GM12878 (cell line): ENCODE data around the gene ARFRP1. TPM values are rescaled to one million over a fixed set of nuclear protein-coding genes. Genes with fewer than 3 reads are reported as not detected.

Experiments
- ATAC-seq: fragments of 200-7000 bp; cut with Tn5 transposase; 3 replicates; pipeline ENCODE4 v1.9.1; 2020; ENCODE audit warnings: mild to moderate bottlenecking, moderate library complexity
- BruUV-seq: library from RNA; stranded (reverse); fragments of 400-500 nt; replicated peaks from 2 replicates; lab custom pipeline; 2021; lab: Mats Ljungman, UMichigan
- CTCF ChIA-PET: fragments of 300-600 bp; sonication (Branson Sonifier 250); formaldehyde crosslinking; extraction: SDS; loops from one replicate; lab custom pipeline; 2021; ENCODE audit warnings: inconsistent platforms; lab: Yijun Ruan, JAX
- POLR2A ChIA-PET: fragments of 350-600 bp; formaldehyde crosslinking; extraction: SDS; loops from one replicate; lab custom pipeline; 2021; ENCODE audit warnings: inconsistent platforms; lab: Charles Lee
- RAD21 ChIA-PET: fragments of 300-600 bp; sonication (Branson Sonifier 250); formaldehyde crosslinking; loops from one replicate; lab custom pipeline; 2023; ENCODE audit warnings: antibody characterized with exemption; ENCODE audit not compliant: unreplicated experiment; lab: Charles Lee
- SMC1A ChIA-PET: fragments of 300-600 bp; sonication (Branson Sonifier 250); formaldehyde crosslinking; loops from one replicate; lab custom pipeline; 2023; ENCODE audit not compliant: unreplicated experiment, uncharacterized antibody; lab: Charles Lee
- DNase-seq: peaks from one replicate; pipeline ENCODE4 v3.0.0-alpha.2; 2011; ENCODE audit warnings: low read depth, low spot score
- FAIRE-seq: peaks from 3 replicates; lab custom pipeline; 2011; peaks lifted over from hg19 to GRCh38; lab: Jason Lieb, UNC
- H2AFZ ChIP-seq: 2 replicates; pipeline ENCODE4 v1.6.0; 2011; ENCODE audit warnings: low read depth, low read length, control low read depth; ENCODE audit not compliant: control insufficient read depth
- H3K27ac ChIP-seq: 2 replicates; pipeline ENCODE4 v1.5.1; 2011; ENCODE audit warnings: control low read depth; ENCODE audit not compliant: control insufficient read depth, insufficient read depth
- H3K27me3 ChIP-seq, 2 experiments: replicated peaks in 1 of 2; 2 replicates each; pipeline versions ENCODE4 v1.6.0 to v1.6.1; 2011; ENCODE audit warnings: low read length in 1 of 2; ENCODE audit not compliant: control insufficient read depth in 2 of 2, insufficient read depth in 2 of 2
- H3K36me3 ChIP-seq, 2 experiments: 2 replicates each; pipeline ENCODE4 v1.5.1; 2011; ENCODE audit warnings: low read length in 1 of 2; ENCODE audit not compliant: control insufficient read depth in 2 of 2, insufficient read depth in 2 of 2
- H3K4me1 ChIP-seq: 2 replicates; pipeline ENCODE4 v1.6.1; 2011; ENCODE audit warnings: mild to moderate bottlenecking, low read length, moderate library complexity, mixed read lengths; ENCODE audit not compliant: control insufficient read depth, insufficient read depth
- H3K4me2 ChIP-seq: 2 replicates; pipeline ENCODE4 v1.6.0; 2011; ENCODE audit warnings: control low read depth; ENCODE audit not compliant: control insufficient read depth, insufficient read depth
- H3K4me3 ChIP-seq: fragments of 200-600 bp; sonication (generic); 2 replicates; pipeline ENCODE4 v1.5.1; 2016
- H3K79me2 ChIP-seq: 2 replicates; pipeline ENCODE4 v1.6.0; 2011; ENCODE audit warnings: low read length; ENCODE audit not compliant: control insufficient read depth, insufficient read depth
- H3K9ac ChIP-seq: 2 replicates; pipeline ENCODE4 v1.8.0; 2011; ENCODE audit warnings: low read length, control low read depth, mixed read lengths; ENCODE audit not compliant: control insufficient read depth, insufficient read depth
- H3K9me3 ChIP-seq: replicated peaks from 3 replicates; pipeline ENCODE4 v1.5.1; 2011; ENCODE audit warnings: mild to moderate bottlenecking, low read length; ENCODE audit not compliant: control insufficient read depth, insufficient read depth
- H4K20me1 ChIP-seq: 2 replicates; pipeline ENCODE4 v1.6.0; 2011; ENCODE audit not compliant: control insufficient read depth, insufficient read depth
- BHLHE40 ChIP-seq, 2 experiments: fragments of 450-650 bp in 1 of 2; IDR thresholded peaks; 2 replicates each; pipeline ENCODE4 v1.6.1; 2011 to 2017; ENCODE audit warnings: low read depth in 2 of 2, borderline replicate concordance in 1 of 2, improper control_type of control experiment in 1 of 2, low read length in 1 of 2, mild to moderate bottlenecking in 1 of 2
- CEBPB ChIP-seq, 2 experiments: fragments of 150-350 bp in 1 of 2; IDR thresholded peaks; 2 replicates each; pipeline ENCODE4 v1.6.1; 2012 to 2014; ENCODE audit warnings: low read depth in 2 of 2, low read length in 2 of 2, borderline replicate concordance in 1 of 2, inconsistent platforms in 1 of 2
- EGR1 ChIP-seq, 2 experiments: IDR thresholded peaks; 1 replicate in 1 of 2; 2 replicates in 1 of 2; pipeline ENCODE4 v1.6.1; 2011 to 2012; ENCODE audit warnings: low read depth in 2 of 2, low read length in 2 of 2, borderline replicate concordance in 1 of 2, mild to moderate bottlenecking in 1 of 2, moderate library complexity in 1 of 2
- ESRRA ChIP-seq: IDR thresholded peaks from 2 replicates; pipeline ENCODE4 v1.6.1; 2012; ENCODE audit warnings: mild to moderate bottlenecking, low read length, improper control_type of control experiment
- ETV6 ChIP-seq, 2 experiments: fragments of 450-650 bp in 1 of 2; IDR thresholded peaks in 1 of 2; conservative IDR thresholded peaks in 1 of 2; 2 replicates each; pipeline ENCODE4 v1.6.1; 2014; ENCODE audit warnings: antibody characterized with exemption in 1 of 2, borderline replicate concordance in 1 of 2, low read depth in 1 of 2, mild to moderate bottlenecking in 1 of 2, moderate library complexity in 1 of 2
- HCFC1 ChIP-seq: fragments of 150-350 bp; IDR thresholded peaks from 2 replicates; pipeline ENCODE4 v1.6.1; 2014; ENCODE audit warnings: low read length
- IKZF1 ChIP-seq: fragments of 450-650 bp; conservative IDR thresholded peaks from 2 replicates; pipeline ENCODE4 v1.6.1; 2017; ENCODE audit warnings: antibody characterized with exemption, mild to moderate bottlenecking
- JUNB ChIP-seq: IDR thresholded peaks from 2 replicates; pipeline ENCODE4 v1.6.1; 2016; ENCODE audit warnings: antibody characterized with exemption, mild to moderate bottlenecking
- MXI1 ChIP-seq: fragments of 150-350 bp; IDR thresholded peaks from 2 replicates; pipeline ENCODE4 v1.6.1; 2011; ENCODE audit warnings: low read depth, mild to moderate bottlenecking, inconsistent platforms, low read length, improper control_type of control experiment
- NR2C1 ChIP-seq: fragments of 450-650 bp; IDR thresholded peaks from 2 replicates; pipeline ENCODE4 v1.6.1; 2017; ENCODE audit warnings: antibody characterized with exemption, mild to moderate bottlenecking, moderate library complexity
- NR2C2 ChIP-seq: IDR thresholded peaks from 2 replicates; pipeline ENCODE4 v1.6.1; 2011; ENCODE audit warnings: borderline replicate concordance, low read depth; ENCODE audit not compliant: control insufficient read depth, insufficient read length
- NRF1 ChIP-seq: conservative IDR thresholded peaks from 2 replicates; pipeline ENCODE4 v1.6.1; 2011; ENCODE audit warnings: mild to moderate bottlenecking, low read depth, low read length, improper control_type of control experiment
- PML ChIP-seq: IDR thresholded peaks from 2 replicates; pipeline ENCODE4 v1.6.1; 2012; ENCODE audit warnings: low read length, inconsistent platforms
- POLR2A ChIP-seq: IDR thresholded peaks from 2 replicates; pipeline ENCODE4 v1.6.1; 2011; ENCODE audit warnings: low read depth, mild to moderate bottlenecking, low read length
- POLR2AphosphoS5 ChIP-seq: IDR thresholded peaks from 2 replicates; pipeline ENCODE4 v1.6.1; 2011; ENCODE audit warnings: mild to moderate bottlenecking, low read length, inconsistent platforms
- RB1 ChIP-seq: fragments of 450-650 bp; formaldehyde crosslinking; IDR thresholded peaks from 2 replicates; pipeline ENCODE4 v1.6.1; 2017; ENCODE audit warnings: mild to moderate bottlenecking, borderline replicate concordance
- SMAD5 ChIP-seq: IDR thresholded peaks from 2 replicates; pipeline ENCODE4 v1.6.1; 2016; ENCODE audit warnings: antibody characterized with exemption, low read depth
- TCF12 ChIP-seq: IDR thresholded peaks from 2 replicates; pipeline ENCODE4 v1.6.1; 2011; ENCODE audit warnings: low read depth, mild to moderate bottlenecking, low read length
- WRNIP1 ChIP-seq: IDR thresholded peaks from 2 replicates; pipeline ENCODE4 v1.6.1; 2011; ENCODE audit warnings: low read depth, low read length, improper control_type of control experiment, borderline replicate concordance
- YY1 ChIP-seq: IDR thresholded peaks from 2 replicates; pipeline ENCODE4 v1.6.1; 2011; ENCODE audit warnings: low read depth, mild to moderate bottlenecking, low read length
- ZNF217 ChIP-seq: fragments of 450-650 bp; IDR thresholded peaks from 2 replicates; pipeline ENCODE4 v1.6.1; 2017; ENCODE audit warnings: antibody characterized with exemption, mild to moderate bottlenecking
- ZSCAN29 ChIP-seq: fragments of 450-650 bp; IDR thresholded peaks from 2 replicates; pipeline ENCODE4 v1.6.1; 2017; ENCODE audit warnings: mild to moderate bottlenecking, moderate library complexity
- ZZZ3 ChIP-seq: IDR thresholded peaks from 2 replicates; pipeline ENCODE4 v1.6.1; 2011; ENCODE audit warnings: low read depth; ENCODE audit not compliant: control insufficient read depth, insufficient read length
- WGBS: methylation state at CpG from one replicate; pipeline ENCODE4 v1.1.6; 2016; ENCODE audit warnings: low lambda C conversion rate; ENCODE audit not compliant: insufficient replicate concordance, insufficient coverage; ENCODE audit errors: missing lambda C conversion rate; 5-methylcytosine and 5-hydroxymethylcytosine counted together
- in situ Hi-C: fragments of 300-500 bp; cut with MboI; formaldehyde crosslinking; loops from 9 replicates; pipeline ENCODE4 v1.14.3; 2018; ENCODE audit warnings: mixed read lengths
- intact Hi-C: fragments of 100-400 bp; cut with micrococcal nuclease; formaldehyde crosslinking; loops from one replicate; pipeline ENCODE4 v1.14.2; 2022; ENCODE audit not compliant: unreplicated experiment
- polyA plus RNA-seq, 11 experiments: library from polyadenylated mRNA; depleted of rRNA in 4 of 11; unstranded in 6 of 11; stranded (reverse) in 5 of 11; fragments of >200 nt; fragmentation: Nextera tagmentation in 4 of 11; fragmentation: Illumina TruSeq in 1 of 11; extraction: Ambion mirVana in 4 of 11; extraction: Trizol in 1 of 11; gene quantifications; 1 replicate in 1 of 11; 2 replicates in 10 of 11; pipeline versions ENCODE4 v1.2.1 to v1.2.3, GENCODE V29; 2011 to 2016; ENCODE audit warnings: inconsistent platforms in 2 of 11, missing spikeins in 2 of 11, low read depth in 1 of 11
- total RNA-seq, 4 experiments: library from RNA; depleted of rRNA in 3 of 4; stranded (reverse); fragments of >200 nt in 3 of 4; fragmentation: Illumina TruSeq in 1 of 4; extraction: Trizol in 1 of 4; gene quantifications; 2 replicates each; pipeline versions ENCODE4 v1.2.1 to v1.2.3, GENCODE V29; 2013 to 2021

ARFRP1 gene
- total and polyA plus RNA-seq, 10 of the 15 experiments (the other 5 are each of a cell fraction or from before 2014, with no cell fraction given) = 0.37 to 71.7 (median 34.6) TPM

- TF ChIP-seq BHLHE40 (IDR thresholded peaks at IDR 0.05; ENCODE audit: borderline replicate concordance in 1 of 2, low read depth in 2 of 2, low read length in 1 of 2) (0 out of 4 replicates have a peak, but pooled peaks of 1 of the 2 experiments have one; percentile 4), CEBPB (IDR thresholded peaks at IDR 0.05; ENCODE audit: borderline replicate concordance in 1 of 2, low read depth in 2 of 2, low read length in 2 of 2) (peak in 1 of 2 experiments; percentile 76; a peak in 1 of 4 replicates), WRNIP1 (no peak)
Measured at GRCh38 chr20:63740627-63741353, 33.0 kb upstream of the ARFRP1 start (continued).

- CTCF ChIA-PET = interaction anchor here (1.5 kb wide), 2 partner anchors 33 to 46 kb away, joined by 4 to 5 read pairs; no protein-coding TSS in a partner anchor
- Histone ChIP-seq H3K9me3 (no peaks in the 10 kb centered on the region), H3K4me2 (peak overlapping the region; percentile 90), H3K27me3 (no peaks in the 10 kb centered on the region), H2AFZ (peak overlapping the region; percentile 37), H3K9ac (peak overlapping the region; percentile 77), H3K4me3 (peak overlapping the region; percentile 76), H3K36me3 (peaks cover 5 to 12% of the 10 kb centered on the region in 2 experiments; a peak in 3 of 4 replicates), H3K27ac (peak overlapping the region; percentile 72), H3K79me2 (peaks cover 17% of the 10 kb centered on the region), H4K20me1 (no peaks in the 10 kb centered on the region), H3K4me1 (peaks cover 33% of the 10 kb centered on the region)
- no TSS peak for BruUV-seq
- 1% methylated on average over 26 of the region's 80 CpGs for WGBS
- RAD21 ChIA-PET = interaction anchor here (0.9 to 1.6 kb wide), 3 partner anchors 33 to 203 kb away, joined by 3 to 6 read pairs (median 5); partner anchors contain the start of genes ARFRP1, PTK6 and ZGPAT
- SMC1A ChIA-PET = interaction anchor here (0.7 to 1.7 kb wide), 3 partner anchors 21 to 40 kb away, joined by 3 to 6 read pairs (median 5); partner anchors contain the start of genes ARFRP1 and ZGPAT
- FAIRE-seq = no peak
- intact Hi-C loops = no loop called here
- POLR2A ChIA-PET = no interaction called here
- in situ Hi-C loops = no loop called here
- DNase-seq = no peak
- ATAC-seq = no peak
- TF ChIP-seq TCF12 = no peak
- peak in 1 of 2 experiments; percentile 75; a peak in 2 of 3 replicates for TF ChIP-seq EGR1 (IDR thresholded peaks at IDR 0.05; ENCODE audit: borderline replicate concordance in 1 of 2, low read depth in 2 of 2, low read length in 2 of 2)
- no peak for TF ChIP-seq ETV6 (conservative IDR thresholded peaks at IDR 0.05 in 1 of 2, IDR thresholded peaks at IDR 0.05 in 1 of 2; ENCODE audit: borderline replicate concordance in 1 of 2, low read depth in 1 of 2)
- TF ChIP-seq PML = no peak
- peak; percentile 66 for TF ChIP-seq POLR2A
- no peak for TF ChIP-seq POLR2AphosphoS5
- peak in 1 of 2 experiments; percentile 29; a peak in 1 of 4 replicates for TF ChIP-seq BHLHE40 (IDR thresholded peaks at IDR 0.05; ENCODE audit: borderline replicate concordance in 1 of 2, low read depth in 2 of 2, low read length in 1 of 2)
- peak; percentile 64 for TF ChIP-seq IKZF1
- TF ChIP-seq SMAD5 = no peak
- TF ChIP-seq NRF1 = no peak
- no peak for TF ChIP-seq ZZZ3
- no peak for TF ChIP-seq ZNF217
- peak; percentile 87; the same call in 1 of the 2 replicates for TF ChIP-seq ZSCAN29
- TF ChIP-seq HCFC1 = no peak
- no peak for TF ChIP-seq ESRRA
- no peak for TF ChIP-seq JUNB
- TF ChIP-seq NR2C1 = no peak
- no peak for TF ChIP-seq MXI1
- TF ChIP-seq RB1 = no peak
- TF ChIP-seq NR2C2 = no peak
- TF ChIP-seq YY1 = peak; percentile 88
- no peak for TF ChIP-seq WRNIP1
Measured at GRCh38 chr20:63740070-63740626, 32.4 kb upstream of the ARFRP1 start.
